Panc1 (cell line): ENCODE results near the gene DPAGT1.

Experiments used
- CTCF ChIP-seq: fragments of 450-650 bp; IDR thresholded peaks from 2 replicates; pipeline ENCODE4 v1.5.1; 2017; ENCODE audit warnings: mild to moderate bottlenecking
- POLR2AphosphoS5 ChIP-seq: IDR thresholded peaks from 2 replicates; pipeline ENCODE4 v1.6.1; 2012; ENCODE audit warnings: mild to moderate bottlenecking, low read depth, low read length, moderate library complexity
- SIN3A ChIP-seq: IDR thresholded peaks from 2 replicates; pipeline ENCODE4 v1.6.1; 2012; ENCODE audit warnings: low read depth, mild to moderate bottlenecking, low read length, moderate library complexity, borderline replicate concordance; ENCODE audit not compliant: insufficient read depth
- TCF7L2 ChIP-seq: IDR thresholded peaks from 2 replicates; pipeline ENCODE4 v1.6.1; 2011; ENCODE audit warnings: mild to moderate bottlenecking, low read depth, low read length, inconsistent platforms
- TF ChIP-seq, protein P1 (sequence below), 2 experiments: IDR thresholded peaks; 2 replicates each; pipeline ENCODE4 v1.6.1; 2011 to 2012; ENCODE audit warnings: low read depth in 2 of 2, control low read depth in 1 of 2, low read length in 1 of 2, mild to moderate bottlenecking in 1 of 2, moderate library complexity in 1 of 2; ENCODE audit not compliant: insufficient read depth in 1 of 2

DNA sequence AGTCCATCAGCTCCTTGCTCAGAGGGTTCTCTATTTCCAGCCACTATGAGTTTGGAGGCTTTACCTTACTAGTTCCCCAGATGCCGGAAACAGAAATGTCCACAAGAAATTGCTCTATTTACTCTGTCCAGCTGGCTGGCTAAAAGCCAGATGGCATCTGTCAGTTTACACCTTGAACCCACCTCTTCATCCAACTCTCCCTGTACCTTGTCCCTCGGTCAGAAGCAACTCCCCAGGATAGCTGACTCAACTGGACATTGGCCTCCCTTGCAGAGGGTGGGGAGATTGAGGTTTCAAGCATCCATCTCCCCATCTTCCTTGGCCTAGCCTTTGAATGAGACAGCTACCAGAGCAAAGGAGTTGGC, 7.2 kb upstream of the DPAGT1 start:
- no peak for TF ChIP-seq CTCF
- TF ChIP-seq, protein P1, sequence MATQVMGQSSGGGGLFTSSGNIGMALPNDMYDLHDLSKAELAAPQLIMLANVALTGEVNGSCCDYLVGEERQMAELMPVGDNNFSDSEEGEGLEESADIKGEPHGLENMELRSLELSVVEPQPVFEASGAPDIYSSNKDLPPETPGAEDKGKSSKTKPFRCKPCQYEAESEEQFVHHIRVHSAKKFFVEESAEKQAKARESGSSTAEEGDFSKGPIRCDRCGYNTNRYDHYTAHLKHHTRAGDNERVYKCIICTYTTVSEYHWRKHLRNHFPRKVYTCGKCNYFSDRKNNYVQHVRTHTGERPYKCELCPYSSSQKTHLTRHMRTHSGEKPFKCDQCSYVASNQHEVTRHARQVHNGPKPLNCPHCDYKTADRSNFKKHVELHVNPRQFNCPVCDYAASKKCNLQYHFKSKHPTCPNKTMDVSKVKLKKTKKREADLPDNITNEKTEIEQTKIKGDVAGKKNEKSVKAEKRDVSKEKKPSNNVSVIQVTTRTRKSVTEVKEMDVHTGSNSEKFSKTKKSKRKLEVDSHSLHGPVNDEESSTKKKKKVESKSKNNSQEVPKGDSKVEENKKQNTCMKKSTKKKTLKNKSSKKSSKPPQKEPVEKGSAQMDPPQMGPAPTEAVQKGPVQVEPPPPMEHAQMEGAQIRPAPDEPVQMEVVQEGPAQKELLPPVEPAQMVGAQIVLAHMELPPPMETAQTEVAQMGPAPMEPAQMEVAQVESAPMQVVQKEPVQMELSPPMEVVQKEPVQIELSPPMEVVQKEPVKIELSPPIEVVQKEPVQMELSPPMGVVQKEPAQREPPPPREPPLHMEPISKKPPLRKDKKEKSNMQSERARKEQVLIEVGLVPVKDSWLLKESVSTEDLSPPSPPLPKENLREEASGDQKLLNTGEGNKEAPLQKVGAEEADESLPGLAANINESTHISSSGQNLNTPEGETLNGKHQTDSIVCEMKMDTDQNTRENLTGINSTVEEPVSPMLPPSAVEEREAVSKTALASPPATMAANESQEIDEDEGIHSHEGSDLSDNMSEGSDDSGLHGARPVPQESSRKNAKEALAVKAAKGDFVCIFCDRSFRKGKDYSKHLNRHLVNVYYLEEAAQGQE (IDR thresholded peaks at IDR 0.05; ENCODE audit: insufficient read depth in 1 of 2, low read depth in 2 of 2, low read length in 1 of 2): no peak
- no peak for TF ChIP-seq TCF7L2
- TF ChIP-seq POLR2AphosphoS5: no peak
- TF ChIP-seq SIN3A: no peak
